Activated T-cell treated with anti-CD3 and anti-CD28 coated beads for 4 hours (primary cell): ENCODE results near the gene CBX6.

Experiments used
- DNase-seq: peaks from one replicate; pipeline ENCODE4 v3.0.0-alpha.2; 2020

CBX6 gene

GRCh38 chr22:38872831-38873248, 824 bp upstream of the CBX6 start:
- no peak for DNase-seq

GRCh38 chr22:38871360-38872171, 450 bp downstream of the CBX6 start:
- DNase-seq: peak; percentile 37

GRCh38 chr22:38870791-38871359, 1.1 kb downstream of the CBX6 start:
- DNase-seq: no peak

- DNase-seq: peak; percentile 86
Observed at GRCh38 chr22:38870312-38870741, 1.7 kb downstream of the CBX6 start.

- no peak for DNase-seq
Observed at GRCh38 chr22:38869663-38870062, 2.4 kb downstream of the CBX6 start.

GRCh38 chr22:38868886-38869381, 3.1 kb downstream of the CBX6 start:
- peak; percentile 83 for DNase-seq

GRCh38 chr22:38868286-38868721, 3.7 kb downstream of the CBX6 start:
- DNase-seq: no peak

- DNase-seq: no peak
Observed at GRCh38 chr22:38867471-38868285, 4.3 kb downstream of the CBX6 start.

GRCh38 chr22:38867124-38867455, 4.9 kb downstream of the CBX6 start:
- no peak for DNase-seq

- DNase-seq: no peak
Observed at GRCh38 chr22:38866399-38867123, 5.5 kb downstream of the CBX6 start.

GRCh38 chr22:38866024-38866398, 6.0 kb downstream of the CBX6 start:
- DNase-seq: no peak

GRCh38 chr22:38865201-38866023, 6.6 kb downstream of the CBX6 start:
- no peak for DNase-seq

GRCh38 chr22:38864361-38865191, 7.4 kb downstream of the CBX6 start:
- DNase-seq: no peak

GRCh38 chr22:38863531-38864131, 8.4 kb downstream of the CBX6 start:
- DNase-seq: no peak

GRCh38 chr22:38862375-38863329, 9.4 kb downstream of the CBX6 start:
- no peak for DNase-seq

GRCh38 chr22:38861927-38862326, 10.1 kb downstream of the CBX6 start:
- DNase-seq: no peak

GRCh38 chr22:38861170-38861876, 10.7 kb downstream of the CBX6 start:
- no peak for DNase-seq

GRCh38 chr22:38860283-38861169, 11.5 kb downstream of the CBX6 start:
- no peak for DNase-seq
